Panc1 (cell line): ENCODE measurements around the gene ATP8B3. TPM values are rescaled to one million over a fixed set of nuclear protein-coding genes. Genes with fewer than 3 reads are reported as not detected.
A peak's percentile ranks its signal among the peaks of the same experiment; 100 is the strongest.

Experiments
- ATAC-seq: fragments of 200-7000 bp; cut with Tn5 transposase; 2 replicates; pipeline ENCODE4 v1.9.1; 2020; ENCODE audit warnings: mild to moderate bottlenecking, moderate library complexity
- BruUV-seq: library from RNA; stranded (reverse); fragments of 400-500 nt; replicated peaks from 2 replicates; lab custom pipeline; 2021; lab: Mats Ljungman, UMichigan
- CTCF ChIA-PET: fragments of 300-600 bp; sonication (Branson Sonifier 250); formaldehyde crosslinking; loops from one replicate; lab custom pipeline; 2022; ENCODE audit warnings: antibody characterized with exemption; lab: Charles Lee
- POLR2A ChIA-PET: fragments of 300-600 bp; sonication (Branson Sonifier 250); formaldehyde crosslinking; loops from one replicate; lab custom pipeline; 2022; ENCODE audit warnings: antibody characterized with exemption; lab: Charles Lee
- DNase-seq: peaks from one replicate; pipeline ENCODE4 v3.0.0-alpha.2; 2010; ENCODE audit warnings: low read depth, low spot score
- H3K27ac ChIP-seq: 2 replicates; pipeline ENCODE4 v1.5.1; 2011; ENCODE audit warnings: mild to moderate bottlenecking, low read length, inconsistent platforms
- H3K27me3 ChIP-seq: fragments of 200-500 bp; sonication (Bioruptor generic); 2 replicates; pipeline ENCODE4 v1.6.0; 2014; ENCODE audit warnings: low read length, inconsistent platforms; ENCODE audit not compliant: control insufficient read depth, insufficient read depth
- H3K36me3 ChIP-seq: fragments of 200-500 bp; sonication (Bioruptor generic); 2 replicates; pipeline ENCODE4 v1.5.1; 2014; ENCODE audit warnings: inconsistent platforms, mild to moderate bottlenecking, low read length, moderate library complexity; ENCODE audit not compliant: control insufficient read depth, insufficient read depth
- H3K4me1 ChIP-seq: 2 replicates; pipeline ENCODE4 v1.5.1; 2011; ENCODE audit warnings: inconsistent platforms, mild to moderate bottlenecking, low read length, moderate library complexity; ENCODE audit not compliant: control insufficient read depth, insufficient read depth
- H3K4me3 ChIP-seq, 2 experiments: 2 replicates each; pipeline ENCODE4 v1.5.1; 2011 to 2012; ENCODE audit warnings: low read depth in 2 of 2, low read length in 2 of 2, mild to moderate bottlenecking in 2 of 2, inconsistent platforms in 1 of 2, moderate library complexity in 1 of 2
- H3K9me3 ChIP-seq: fragments of 200-500 bp; sonication (Bioruptor generic); 2 replicates; pipeline ENCODE4 v1.5.1; 2014; ENCODE audit warnings: low read depth, mild to moderate bottlenecking, inconsistent platforms, low read length, moderate library complexity; ENCODE audit not compliant: control insufficient read depth, insufficient read depth
- CTCF ChIP-seq: fragments of 450-650 bp; IDR thresholded peaks from 2 replicates; pipeline ENCODE4 v1.5.1; 2017; ENCODE audit warnings: mild to moderate bottlenecking
- POLR2AphosphoS5 ChIP-seq: IDR thresholded peaks from 2 replicates; pipeline ENCODE4 v1.6.1; 2012; ENCODE audit warnings: mild to moderate bottlenecking, low read depth, low read length, moderate library complexity
- SIN3A ChIP-seq: IDR thresholded peaks from 2 replicates; pipeline ENCODE4 v1.6.1; 2012; ENCODE audit warnings: low read depth, mild to moderate bottlenecking, low read length, moderate library complexity, borderline replicate concordance; ENCODE audit not compliant: insufficient read depth
- TCF7L2 ChIP-seq: IDR thresholded peaks from 2 replicates; pipeline ENCODE4 v1.6.1; 2011; ENCODE audit warnings: mild to moderate bottlenecking, low read depth, low read length, inconsistent platforms
- in situ Hi-C: cut with HindIII; loops from 2 replicates; pipeline ENCODE4 v1.10.0; 2016; ENCODE audit warnings: low sequenced_read_pairs, low pct_unique_long_range_greater_than_20kb
- intact Hi-C: fragments of 100-400 bp; cut with micrococcal nuclease; formaldehyde crosslinking; loops from one replicate; pipeline ENCODE4 v1.10.0; 2022; ENCODE audit not compliant: unreplicated experiment
- total RNA-seq: library from RNA; stranded (reverse); gene quantifications from one replicate; pipeline ENCODE4 v1.2.1, GENCODE V29; 2021; ENCODE audit not compliant: unreplicated experiment
- TF ChIP-seq, protein P1 (sequence below), 2 experiments: IDR thresholded peaks; 2 replicates each; pipeline ENCODE4 v1.6.1; 2011 to 2012; ENCODE audit warnings: low read depth in 2 of 2, control low read depth in 1 of 2, low read length in 1 of 2, mild to moderate bottlenecking in 1 of 2, moderate library complexity in 1 of 2; ENCODE audit not compliant: insufficient read depth in 1 of 2

ATP8B3 gene
- total RNA-seq, 1 experiment from 2014 or later, result 67.7 TPM

GRCh38 chr19:1839658-1840540, 27.8 kb upstream of the ATP8B3 start:
- Histone ChIP-seq H3K27ac (no peak overlapping the region), H3K9me3 (no peaks in the 10 kb centered on the region), H3K4me1 (peaks cover 36% of the 10 kb centered on the region), H3K36me3 (no peaks in the 10 kb centered on the region), H3K27me3 (no peaks in the 10 kb centered on the region), H3K4me3 (no peak overlapping the region)
- no peak for DNase-seq
- peak; percentile 25; the same call in 1 of the 2 replicates for ATAC-seq
- TF ChIP-seq TCF7L2 (no peak), POLR2AphosphoS5 (no peak), SIN3A (no peak), CTCF (no peak)
- TF ChIP-seq, protein P1, sequence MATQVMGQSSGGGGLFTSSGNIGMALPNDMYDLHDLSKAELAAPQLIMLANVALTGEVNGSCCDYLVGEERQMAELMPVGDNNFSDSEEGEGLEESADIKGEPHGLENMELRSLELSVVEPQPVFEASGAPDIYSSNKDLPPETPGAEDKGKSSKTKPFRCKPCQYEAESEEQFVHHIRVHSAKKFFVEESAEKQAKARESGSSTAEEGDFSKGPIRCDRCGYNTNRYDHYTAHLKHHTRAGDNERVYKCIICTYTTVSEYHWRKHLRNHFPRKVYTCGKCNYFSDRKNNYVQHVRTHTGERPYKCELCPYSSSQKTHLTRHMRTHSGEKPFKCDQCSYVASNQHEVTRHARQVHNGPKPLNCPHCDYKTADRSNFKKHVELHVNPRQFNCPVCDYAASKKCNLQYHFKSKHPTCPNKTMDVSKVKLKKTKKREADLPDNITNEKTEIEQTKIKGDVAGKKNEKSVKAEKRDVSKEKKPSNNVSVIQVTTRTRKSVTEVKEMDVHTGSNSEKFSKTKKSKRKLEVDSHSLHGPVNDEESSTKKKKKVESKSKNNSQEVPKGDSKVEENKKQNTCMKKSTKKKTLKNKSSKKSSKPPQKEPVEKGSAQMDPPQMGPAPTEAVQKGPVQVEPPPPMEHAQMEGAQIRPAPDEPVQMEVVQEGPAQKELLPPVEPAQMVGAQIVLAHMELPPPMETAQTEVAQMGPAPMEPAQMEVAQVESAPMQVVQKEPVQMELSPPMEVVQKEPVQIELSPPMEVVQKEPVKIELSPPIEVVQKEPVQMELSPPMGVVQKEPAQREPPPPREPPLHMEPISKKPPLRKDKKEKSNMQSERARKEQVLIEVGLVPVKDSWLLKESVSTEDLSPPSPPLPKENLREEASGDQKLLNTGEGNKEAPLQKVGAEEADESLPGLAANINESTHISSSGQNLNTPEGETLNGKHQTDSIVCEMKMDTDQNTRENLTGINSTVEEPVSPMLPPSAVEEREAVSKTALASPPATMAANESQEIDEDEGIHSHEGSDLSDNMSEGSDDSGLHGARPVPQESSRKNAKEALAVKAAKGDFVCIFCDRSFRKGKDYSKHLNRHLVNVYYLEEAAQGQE (IDR thresholded peaks at IDR 0.05; ENCODE audit: insufficient read depth in 1 of 2, low read depth in 2 of 2, low read length in 1 of 2), result no peak
- intact Hi-C loops, result no loop called here
- ChIA-PET CTCF (interaction anchor here (0.6 kb wide), 1 partner anchor 214 kb away, joined by 3 read pairs; no protein-coding TSS in a partner anchor), POLR2A (interaction anchor here (0.7 kb wide), 1 partner anchor 12 kb away, joined by 3 read pairs; no protein-coding TSS in a partner anchor)
- in situ Hi-C loops, result no loop called here
- BruUV-seq, result no TSS peak

GRCh38 chr19:1837625-1838105, 25.6 kb upstream of the ATP8B3 start:
- POLR2A ChIA-PET, result interaction anchor here (0.6 kb wide), 1 partner anchor 238 kb away, joined by 9 read pairs; no protein-coding TSS in a partner anchor
- H3K27me3 ChIP-seq, result no peaks in the 10 kb centered on the region
- TF ChIP-seq TCF7L2 (no peak), CTCF (peak; percentile 95), POLR2AphosphoS5 (no peak), SIN3A (no peak)
- TF ChIP-seq, protein P1 (IDR thresholded peaks at IDR 0.05; ENCODE audit: insufficient read depth in 1 of 2, low read depth in 2 of 2, low read length in 1 of 2), result no peak
- no peaks in the 10 kb centered on the region for H3K36me3 ChIP-seq
- peaks cover 29% of the 10 kb centered on the region for H3K4me1 ChIP-seq
- ATAC-seq, result peak; percentile 55
- no TSS peak for BruUV-seq
- no peaks in the 10 kb centered on the region for H3K9me3 ChIP-seq
- intact Hi-C loops (no loop called here), in situ Hi-C loops (no loop called here)
- CTCF ChIA-PET, result interaction anchor here (0.5 to 1.5 kb wide), 4 partner anchors 10 to 20 kb away, joined by 3 to 14 read pairs (median 4); no protein-coding TSS in a partner anchor
- H3K4me3 ChIP-seq, result no peak overlapping the region; a peak in 1 of 4 replicates
- no peak for DNase-seq
- H3K27ac ChIP-seq, result 0 out of 2 replicates have a peak overlapping the region, but pooled peaks have one; percentile 12
